Neuronal stem cell (in vitro differentiated cells): ENCODE results near the gene HAGHL.
A peak's percentile ranks its signal among the peaks of the same experiment; 100 is the strongest.

Experiments used
- DNase-seq: peaks from one replicate; pipeline ENCODE4 v3.0.0-alpha.2; 2013; ENCODE audit warnings: low spot score
- H2AFZ ChIP-seq: one replicate; pipeline ENCODE4 v1.6.1; 2013; ENCODE audit warnings: mild to moderate bottlenecking, low read length, inconsistent platforms
- H2AK5ac ChIP-seq: 2 replicates; pipeline ENCODE4 v1.6.1; 2013; ENCODE audit warnings: low read depth, mild to moderate bottlenecking, inconsistent platforms, low read length, moderate library complexity, mixed read lengths
- H2BK120ac ChIP-seq: 2 replicates; pipeline ENCODE4 v1.6.1; 2013; ENCODE audit warnings: low read depth, mild to moderate bottlenecking, inconsistent platforms, low read length, moderate library complexity, mixed read lengths
- H2BK12ac ChIP-seq: one replicate; pipeline ENCODE4 v1.6.1; 2013; ENCODE audit warnings: low read length, inconsistent platforms
- H2BK15ac ChIP-seq: 2 replicates; pipeline ENCODE4 v1.6.1; 2013; ENCODE audit warnings: mild to moderate bottlenecking, low read length, inconsistent platforms, mixed read lengths
- H2BK5ac ChIP-seq: one replicate; pipeline ENCODE4 v1.6.1; 2013; ENCODE audit warnings: inconsistent platforms, mild to moderate bottlenecking, low read length, moderate library complexity
- H3K14ac ChIP-seq: one replicate; pipeline ENCODE4 v1.6.1; 2013; ENCODE audit warnings: low read length, inconsistent platforms
- H3K18ac ChIP-seq: 2 replicates; pipeline ENCODE4 v1.6.1; 2013; ENCODE audit warnings: low read length, inconsistent platforms
- H3K23ac ChIP-seq: 2 replicates; pipeline ENCODE4 v1.6.1; 2013; ENCODE audit warnings: low read depth, mild to moderate bottlenecking, mixed read lengths, low read length, inconsistent platforms; ENCODE audit not compliant: poor library complexity
- H3K27ac ChIP-seq: replicated peaks from 3 replicates; pipeline ENCODE4 v1.5.1; 2013; ENCODE audit warnings: low read length, inconsistent platforms
- H3K27me3 ChIP-seq, 3 experiments: 2 replicates each; pipeline ENCODE4 v1.6.1; 2013; ENCODE audit warnings: low read length in 3 of 3, mild to moderate bottlenecking in 2 of 3, inconsistent platforms in 1 of 3, low read depth in 1 of 3, mixed read lengths in 1 of 3, moderate library complexity in 1 of 3; ENCODE audit not compliant: control insufficient read depth in 3 of 3, insufficient read depth in 3 of 3
- H3K36me3 ChIP-seq, 2 donors: replicated peaks in 1 of 2; 2 replicates each; pipeline ENCODE4 v1.6.1; 2013; ENCODE audit warnings: low read length in 2 of 2; ENCODE audit not compliant: control insufficient read depth in 2 of 2, insufficient read depth in 2 of 2
- H3K4ac ChIP-seq: 2 replicates; pipeline ENCODE4 v1.6.1; 2013; ENCODE audit warnings: inconsistent platforms, mild to moderate bottlenecking, low read length, moderate library complexity
- H3K4me1 ChIP-seq, 2 donors: 1 replicate in 1 of 2; 2 replicates in 1 of 2; pipeline ENCODE4 v1.6.1; 2013; ENCODE audit warnings: low read length in 2 of 2, low read depth in 1 of 2; ENCODE audit not compliant: control insufficient read depth in 2 of 2, insufficient read depth in 1 of 2
- H3K4me2 ChIP-seq: one replicate; pipeline ENCODE4 v1.6.1; 2013; ENCODE audit warnings: mild to moderate bottlenecking, low read length, inconsistent platforms; ENCODE audit not compliant: insufficient read depth, poor library complexity, severe bottlenecking
- H3K4me3 ChIP-seq, 2 donors: 2 replicates each; pipeline ENCODE4 v1.5.1; 2013; ENCODE audit warnings: low read length in 2 of 2, mild to moderate bottlenecking in 2 of 2, inconsistent platforms in 1 of 2, moderate library complexity in 1 of 2
- H3K79me1 ChIP-seq: one replicate; pipeline ENCODE4 v1.6.1; 2013; ENCODE audit warnings: low read depth, mild to moderate bottlenecking, inconsistent platforms, low read length, moderate library complexity
- H3K9ac ChIP-seq: one replicate; pipeline ENCODE4 v1.6.1; 2013; ENCODE audit warnings: mild to moderate bottlenecking, low read depth, low read length, inconsistent platforms; ENCODE audit not compliant: poor library complexity
- H3K9me3 ChIP-seq, 2 donors: replicated peaks in 1 of 2; 2 replicates each; pipeline versions ENCODE3 to v1.6.1; 2013; ENCODE audit warnings: low read length in 2 of 2, mild to moderate bottlenecking in 2 of 2, inconsistent platforms in 1 of 2, low read depth in 1 of 2, mixed read lengths in 1 of 2, moderate library complexity in 1 of 2; ENCODE audit not compliant: control insufficient read depth in 2 of 2, insufficient read depth in 1 of 2
- H4K8ac ChIP-seq: one replicate; pipeline ENCODE4 v1.6.1; 2013; ENCODE audit warnings: low read depth, mild to moderate bottlenecking, inconsistent platforms, low read length, moderate library complexity
- H4K91ac ChIP-seq: one replicate; pipeline ENCODE4 v1.6.1; 2013; ENCODE audit warnings: low read length, low read depth, mild to moderate bottlenecking, inconsistent platforms; ENCODE audit not compliant: poor library complexity
- WGBS, 2 donors: extraction: QIAGEN DNeasy Blood & Tissue Kit; methylation state at CpG; one replicate each; pipeline ENCODE4 v1.1.7; 2013; ENCODE audit warnings: missing lambda C conversion rate in 2 of 2, mixed read lengths in 1 of 2; ENCODE audit not compliant: insufficient read length in 2 of 2, insufficient replicate concordance in 1 of 2; ENCODE audit errors: extremely low coverage in 2 of 2; 5-methylcytosine and 5-hydroxymethylcytosine counted together

Gene HAGHL

GRCh38 chr16:698911-699671, 27.8 kb upstream of the HAGHL start:
- Histone ChIP-seq H4K91ac (no peak overlapping the region), H3K9me3 (peaks cover 0 to 4% of the 10 kb centered on the region in 2 donors), H3K9ac (peak overlapping the region; percentile 50), H2BK15ac (no peak overlapping the region), H3K14ac (no peak overlapping the region), H3K4me3 (no peak overlapping the region), H3K36me3 (no peaks in the 10 kb centered on the region), H4K8ac (no peak overlapping the region), H3K4me2 (no peak overlapping the region), H2AK5ac (no peak overlapping the region), H3K27ac (no peak overlapping the region), H3K79me1 (peaks cover 5% of the 10 kb centered on the region), H2BK120ac (no peak overlapping the region), H3K4ac (no peak overlapping the region), H3K27me3 (peaks cover 36 to 88% (median 41%) of the 10 kb centered on the region in 3 experiments), H3K4me1 (peaks cover 5 to 7% of the 10 kb centered on the region in 2 donors), H3K18ac (no peak overlapping the region), H2BK5ac (no peak overlapping the region), H2AFZ (no peak overlapping the region), H3K23ac (peak overlapping the region; percentile 12), H2BK12ac (no peak overlapping the region)
- DNase-seq: no peak
- no CpG with 5 or more reads among the region's 19 CpGs for WGBS, 2 donors

- Histone ChIP-seq H2AK5ac (no peak overlapping the region), H2BK5ac (no peak overlapping the region), H3K18ac (no peak overlapping the region), H3K14ac (no peak overlapping the region), H3K27me3 (peaks cover 33 to 85% (median 36%) of the 10 kb centered on the region in 3 experiments), H3K4me2 (peak overlapping the region; percentile 2), H3K36me3 (no peaks in the 10 kb centered on the region), H2BK120ac (no peak overlapping the region), H2AFZ (no peak overlapping the region), H2BK15ac (no peak overlapping the region), H3K23ac (peak overlapping the region; percentile 34), H4K91ac (no peak overlapping the region), H2BK12ac (no peak overlapping the region), H3K4me1 (peaks cover 0 to 13% of the 10 kb centered on the region in 2 donors), H3K27ac (no peak overlapping the region), H3K79me1 (peaks cover 2% of the 10 kb centered on the region), H3K4me3 (peak overlapping the region in 1 of 2 donors; percentile 6), H3K9ac (no peak overlapping the region), H4K8ac (no peak overlapping the region), H3K4ac (no peak overlapping the region), H3K9me3 (no peaks in the 10 kb centered on the region)
- no CpG with 5 or more reads among the region's 76 CpGs for WGBS, 2 donors
- DNase-seq: peak; percentile 75
These were observed 26.0 kb upstream of the HAGHL start for GRCh38 chr16:700684-701584.

GRCh38 chr16:702341-702740, 24.6 kb upstream of the HAGHL start:
- DNase-seq: no peak
- peaks cover 41 to 87% (median 44%) of the 10 kb centered on the region in 3 experiments for H3K27me3 ChIP-seq
- no peaks in the 10 kb centered on the region for H3K9me3 ChIP-seq
- H3K14ac ChIP-seq: no peak overlapping the region
- no peak overlapping the region for H3K9ac ChIP-seq
- H3K4me2 ChIP-seq: no peak overlapping the region
- H2BK12ac ChIP-seq: no peak overlapping the region
- peaks cover 2% of the 10 kb centered on the region for H3K79me1 ChIP-seq
- H3K23ac ChIP-seq: no peak overlapping the region
- no peak overlapping the region for H4K91ac ChIP-seq
- H2BK120ac ChIP-seq: no peak overlapping the region
- WGBS, 2 donors: no CpG with 5 or more reads among the region's 19 CpGs
- H2BK15ac ChIP-seq: no peak overlapping the region
- peak overlapping the region; percentile 53 for H2BK5ac ChIP-seq
- H3K4me1 ChIP-seq: peaks cover 0 to 25% of the 10 kb centered on the region in 2 donors
- H3K27ac ChIP-seq: no peak overlapping the region
- H3K4me3 ChIP-seq: peak overlapping the region in 1 of 2 donors; percentile 59
- H3K18ac ChIP-seq: peak overlapping the region; percentile 17
- no peaks in the 10 kb centered on the region for H3K36me3 ChIP-seq
- H4K8ac ChIP-seq: no peak overlapping the region
- no peak overlapping the region for H3K4ac ChIP-seq
- no peak overlapping the region for H2AK5ac ChIP-seq
- H2AFZ ChIP-seq: no peak overlapping the region

- Histone ChIP-seq H2BK15ac (peak overlapping the region; percentile 17), H2AFZ (no peak overlapping the region), H3K9ac (no peak overlapping the region), H3K18ac (no peak overlapping the region), H2BK12ac (no peak overlapping the region), H3K14ac (no peak overlapping the region), H3K4me2 (no peak overlapping the region), H4K91ac (no peak overlapping the region), H2AK5ac (no peak overlapping the region), H3K4me3 (no peak overlapping the region), H3K4me1 (peaks cover 0 to 25% of the 10 kb centered on the region in 2 donors), H3K27ac (no peak overlapping the region), H3K4ac (no peak overlapping the region), H3K9me3 (no peaks in the 10 kb centered on the region), H4K8ac (no peak overlapping the region), H3K36me3 (no peaks in the 10 kb centered on the region), H3K27me3 (peaks cover 41 to 92% (median 51%) of the 10 kb centered on the region in 3 experiments), H3K23ac (peak overlapping the region; percentile 91), H2BK5ac (peak overlapping the region; percentile 75), H3K79me1 (peaks cover 2% of the 10 kb centered on the region), H2BK120ac (no peak overlapping the region)
- no peak for DNase-seq
- WGBS, 2 donors: no CpG with 5 or more reads among the region's 12 CpGs
These were observed 23.5 kb upstream of the HAGHL start for GRCh38 chr16:703406-703805.
